Glutamatergic neuron (in vitro differentiated cells): ENCODE measurements around the gene POLD4. TPM values are rescaled to one million over a fixed set of nuclear protein-coding genes. Genes with fewer than 3 reads are reported as not detected.
A peak's percentile ranks its signal among the peaks of the same experiment; 100 is the strongest.

Experiments used
- DNase-seq: peaks from one replicate; pipeline ENCODE4 v3.0.0; 2022
- H3K27ac Mint-ChIP-seq: one replicate; pipeline ENCODE4 v1.8.0; 2020; ENCODE audit warnings: mild to moderate bottlenecking, mixed read lengths, inconsistent platforms; ENCODE audit not compliant: unreplicated experiment
- H3K27me3 Mint-ChIP-seq: one replicate; pipeline ENCODE4 v1.8.0; 2020; ENCODE audit warnings: mild to moderate bottlenecking, moderate library complexity, mixed read lengths, inconsistent platforms; ENCODE audit not compliant: unreplicated experiment
- H3K36me3 Mint-ChIP-seq: one replicate; pipeline ENCODE4 v1.8.0; 2020; ENCODE audit warnings: mild to moderate bottlenecking, mixed read lengths, inconsistent platforms; ENCODE audit not compliant: unreplicated experiment
- H3K4me1 Mint-ChIP-seq: one replicate; pipeline ENCODE4 v1.8.0; 2020; ENCODE audit warnings: mild to moderate bottlenecking, low read depth, mixed read lengths, inconsistent platforms; ENCODE audit not compliant: unreplicated experiment
- H3K4me3 Mint-ChIP-seq: one replicate; pipeline ENCODE4 v1.8.0; 2020; ENCODE audit warnings: mild to moderate bottlenecking, mixed read lengths, inconsistent platforms; ENCODE audit not compliant: unreplicated experiment
- H3K9me3 Mint-ChIP-seq: one replicate; pipeline ENCODE4 v1.8.0; 2020; ENCODE audit warnings: mild to moderate bottlenecking, moderate library complexity, mixed read lengths, inconsistent platforms; ENCODE audit not compliant: unreplicated experiment
- CTCF ChIP-seq: fragments of 200-600 bp; sonication (generic); IDR thresholded peaks from one replicate; pipeline ENCODE4 v1.5.0; 2021; ENCODE audit not compliant: partially characterized antibody, unreplicated experiment
- total RNA-seq: library from RNA; stranded (reverse); fragmentation: NEBNext Ultra II Directional; extraction: Animal tissue kit (Norgen Biotek cat#: 25700); gene quantifications from one replicate; pipeline ENCODE4 v1.2.1, GENCODE V29; 2021; ENCODE audit not compliant: unreplicated experiment

Gene POLD4
- total RNA-seq, 1 donor from 2014 or later, result 15.4 TPM

GRCh38 chr11:67392183-67392715 lies 38.9 kb upstream of the POLD4 start:
- Mint-ChIP-seq H3K27me3 (peaks cover 15% of the 10 kb centered on the region), H3K4me3 (peak overlapping the region; percentile 85), H3K9me3 (no peaks in the 10 kb centered on the region), H3K27ac (no peak overlapping the region), H3K4me1 (peaks cover 13% of the 10 kb centered on the region), H3K36me3 (no peaks in the 10 kb centered on the region)
- TF ChIP-seq CTCF, result no peak
- DNase-seq, result no peak

- Mint-ChIP-seq H3K4me1 (peaks cover 15% of the 10 kb centered on the region), H3K4me3 (peak within 1 kb of the TSS; percentile 94), H3K27ac (peak within 1 kb of the TSS; percentile 86), H3K36me3 (no peaks in the 10 kb centered on the region), H3K27me3 (peaks cover 14% of the 10 kb centered on the region), H3K9me3 (no peaks in the 10 kb centered on the region)
- peak; percentile 96 for DNase-seq
- no peak for TF ChIP-seq CTCF
Measured at GRCh38 chr11:67391304-67392182, 38.2 kb upstream of the POLD4 start, which contains the start of gene RAD9A. RAD9A (plus strand) TSS chr11:67391986; CDS start chr11:67392045, 59 bp downstream.

- DNase-seq, result no peak
- no peak for TF ChIP-seq CTCF
- no peaks in the 10 kb centered on the region for H3K9me3 Mint-ChIP-seq
- H3K4me1 Mint-ChIP-seq, result peaks cover 15% of the 10 kb centered on the region
- H3K4me3 Mint-ChIP-seq, result peak overlapping the region; percentile 94
- H3K27ac Mint-ChIP-seq, result peak overlapping the region; percentile 86
- H3K27me3 Mint-ChIP-seq, result peaks cover 10% of the 10 kb centered on the region
- H3K36me3 Mint-ChIP-seq, result no peaks in the 10 kb centered on the region
Measured at GRCh38 chr11:67390947-67391303, 37.6 kb upstream of the POLD4 start.

GRCh38 chr11:67389477-67389876 lies 36.1 kb upstream of the POLD4 start:
- Mint-ChIP-seq H3K9me3 (no peaks in the 10 kb centered on the region), H3K36me3 (no peaks in the 10 kb centered on the region), H3K27me3 (peaks cover 13% of the 10 kb centered on the region), H3K4me3 (peak overlapping the region; percentile 49), H3K4me1 (peaks cover 15% of the 10 kb centered on the region), H3K27ac (peak overlapping the region; percentile 77)
- peak; percentile 80 for DNase-seq
- peak; percentile 63 for TF ChIP-seq CTCF

- peaks cover 15% of the 10 kb centered on the region for H3K4me1 Mint-ChIP-seq
- no peak for DNase-seq
- TF ChIP-seq CTCF, result no peak
- H3K27me3 Mint-ChIP-seq, result peaks cover 13% of the 10 kb centered on the region
- H3K4me3 Mint-ChIP-seq, result peak overlapping the region; percentile 34
- no peaks in the 10 kb centered on the region for H3K36me3 Mint-ChIP-seq
- no peaks in the 10 kb centered on the region for H3K9me3 Mint-ChIP-seq
- H3K27ac Mint-ChIP-seq, result no peak overlapping the region
Measured at GRCh38 chr11:67387518-67387917, 34.2 kb upstream of the POLD4 start.
